ENCODE results near the gene STK32B.

The STK32B gene

GRCh38 chr4:5188130-5188529, 136.8 kb downstream of the STK32B start:
- TF ChIP-seq CTCF (conservative IDR thresholded peaks at IDR 0.05; ENCODE audit: control insufficient read depth, insufficient read depth, low read depth, low read length), result no peak
- H3K4me3 ChIP-seq (ENCODE audit: control insufficient read depth, low read depth, low read length), result no peak overlapping the region
- no peak for DNase-seq (ENCODE audit: low read depth)

- no peak overlapping the region for H3K4me3 ChIP-seq (ENCODE audit: control insufficient read depth, low read depth, low read length)
- no peak for DNase-seq (ENCODE audit: low read depth)
- TF ChIP-seq CTCF (conservative IDR thresholded peaks at IDR 0.05; ENCODE audit: control insufficient read depth, insufficient read depth, low read depth, low read length), result no peak
Observed at GRCh38 chr4:5191831-5192230, 140.6 kb downstream of the STK32B start.

GRCh38 chr4:5192271-5192670, 141.0 kb downstream of the STK32B start:
- TF ChIP-seq CTCF (conservative IDR thresholded peaks at IDR 0.05; ENCODE audit: control insufficient read depth, insufficient read depth, low read depth, low read length), result no peak
- H3K4me3 ChIP-seq (ENCODE audit: control insufficient read depth, low read depth, low read length), result no peak overlapping the region
- DNase-seq (ENCODE audit: low read depth), result no peak

- no peak overlapping the region for H3K4me3 ChIP-seq (ENCODE audit: control insufficient read depth, low read depth, low read length)
- DNase-seq (ENCODE audit: low read depth), result no peak
- TF ChIP-seq CTCF (conservative IDR thresholded peaks at IDR 0.05; ENCODE audit: control insufficient read depth, insufficient read depth, low read depth, low read length), result no peak
Observed at GRCh38 chr4:5192678-5193077, 141.4 kb downstream of the STK32B start.

- H3K4me3 ChIP-seq (ENCODE audit: control insufficient read depth, low read depth, low read length), result no peak overlapping the region
- DNase-seq (ENCODE audit: low read depth), result no peak
- TF ChIP-seq CTCF (conservative IDR thresholded peaks at IDR 0.05; ENCODE audit: control insufficient read depth, insufficient read depth, low read depth, low read length), result no peak
Observed at GRCh38 chr4:5198656-5199541, 147.6 kb downstream of the STK32B start.

GRCh38 chr4:5199912-5200311, 148.6 kb downstream of the STK32B start:
- TF ChIP-seq CTCF (conservative IDR thresholded peaks at IDR 0.05; ENCODE audit: control insufficient read depth, insufficient read depth, low read depth, low read length), result no peak
- DNase-seq (ENCODE audit: low read depth), result no peak
- H3K4me3 ChIP-seq (ENCODE audit: control insufficient read depth, low read depth, low read length), result no peak overlapping the region

Measured in fibroblast of mammary gland (primary cell).